MCF 10A (cell line): ENCODE data around the gene H6PD. TPM values are rescaled to one million over a fixed set of nuclear protein-coding genes. Genes with fewer than 3 reads are reported as not detected.

ENCODE experiments used
- BruUV-seq: library from RNA; stranded (reverse); fragments of 400-500 nt; replicated peaks from 2 replicates; lab custom pipeline; 2021; lab: Mats Ljungman, UMichigan
- CTCF ChIA-PET: fragments of 300-600 bp; sonication (Branson Sonifier 250); formaldehyde crosslinking; extraction: SDS; loops from one replicate; lab custom pipeline; 2021; ENCODE audit warnings: antibody characterized with exemption, inconsistent platforms; lab: Yijun Ruan, JAX
- POLR2A ChIA-PET: fragments of 300-600, 350-650 bp; sonication (Branson Sonifier 250); formaldehyde crosslinking; extraction: SDS; loops from one replicate; lab custom pipeline; 2020; ENCODE audit warnings: antibody characterized with exemption, inconsistent platforms; lab: Yijun Ruan, JAX
- DNase-seq: peaks from one replicate; pipeline ENCODE4 v3.0.0-alpha.2; 2018; ENCODE audit not compliant: unreplicated experiment
- H3K27ac Mint-ChIP-seq: one replicate; pipeline ENCODE4 v1.8.0; 2022; ENCODE audit warnings: mild to moderate bottlenecking, low read depth, mixed read lengths; ENCODE audit not compliant: unreplicated experiment
- H3K27me3 Mint-ChIP-seq: one replicate; pipeline ENCODE4 v1.8.0; 2022; ENCODE audit warnings: mixed read lengths; ENCODE audit not compliant: insufficient read depth, unreplicated experiment
- H3K36me3 Mint-ChIP-seq: one replicate; pipeline ENCODE4 v1.8.0; 2022; ENCODE audit warnings: mild to moderate bottlenecking, moderate library complexity, mixed read lengths; ENCODE audit not compliant: insufficient read depth, unreplicated experiment
- H3K4me1 Mint-ChIP-seq: one replicate; pipeline ENCODE4 v1.8.0; 2022; ENCODE audit warnings: mixed read lengths; ENCODE audit not compliant: insufficient read depth, unreplicated experiment
- H3K4me3 Mint-ChIP-seq: one replicate; pipeline ENCODE4 v1.8.0; 2022; ENCODE audit warnings: mild to moderate bottlenecking, moderate library complexity, mixed read lengths; ENCODE audit not compliant: unreplicated experiment
- H3K9me3 Mint-ChIP-seq: one replicate; pipeline ENCODE4 v1.8.0; 2022; ENCODE audit warnings: mixed read lengths; ENCODE audit not compliant: unreplicated experiment
- CTCF ChIP-seq: fragments of 200-600 bp; IDR thresholded peaks from one replicate; pipeline ENCODE4 v1.8.0; 2022; ENCODE audit warnings: antibody characterized with exemption, mild to moderate bottlenecking; ENCODE audit not compliant: unreplicated experiment
- intact Hi-C: fragments of 100-400 bp; cut with micrococcal nuclease; formaldehyde crosslinking; loops from 2 replicates; pipeline ENCODE4 v1.14.1; 2022
- total RNA-seq: library from RNA; stranded (reverse); gene quantifications from 2 replicates; pipeline ENCODE4 v1.2.3, GENCODE V29; 2022

Gene H6PD
- total RNA-seq, 1 experiment from 2014 or later = 23.6 TPM

GRCh38 chr1:9262096-9262986 lies 27.8 kb downstream of the H6PD start:
- Mint-ChIP-seq H3K9me3 (peaks cover 8% of the 10 kb centered on the region), H3K27me3 (no peaks in the 10 kb centered on the region), H3K4me1 (no peaks in the 10 kb centered on the region), H3K36me3 (peaks cover 20% of the 10 kb centered on the region), H3K27ac (no peak overlapping the region), H3K4me3 (no peak overlapping the region)
- no TSS peak for BruUV-seq
- TF ChIP-seq CTCF = no peak
- ChIA-PET POLR2A (interaction anchor here (1.3 kb wide), 1 partner anchor 10 kb away, joined by 3 read pairs; no protein-coding TSS in a partner anchor), CTCF (interaction anchor here (0.6 to 1.1 kb wide), 2 partner anchors 116 to 226 kb away, joined by 3 read pairs; no protein-coding TSS in a partner anchor)
- no peak for DNase-seq
- intact Hi-C loops = no loop called here

GRCh38 chr1:9263276-9263855 lies 28.8 kb downstream of the H6PD start:
- peaks cover 20% of the 10 kb centered on the region for H3K36me3 Mint-ChIP-seq
- no peaks in the 10 kb centered on the region for H3K4me1 Mint-ChIP-seq

GRCh38 chr1:9263984-9264872 lies 29.7 kb downstream of the H6PD start:
- intact Hi-C loops = no loop called here
- POLR2A ChIA-PET = no interaction called here
- TF ChIP-seq CTCF = no peak
- Mint-ChIP-seq H3K9me3 (no peaks in the 10 kb centered on the region), H3K27me3 (no peaks in the 10 kb centered on the region), H3K27ac (no peak overlapping the region), H3K4me1 (no peaks in the 10 kb centered on the region), H3K4me3 (no peak overlapping the region), H3K36me3 (peaks cover 20% of the 10 kb centered on the region)
- no TSS peak for BruUV-seq
- no peak for DNase-seq
- CTCF ChIA-PET = interaction anchor here (0.7 to 1.1 kb wide), 4 partner anchors 25 to 1167 kb away, joined by 3 to 4 read pairs (median 3); no protein-coding TSS in a partner anchor

More at GRCh38 chr1:9263276-9263855, 28.8 kb downstream of the H6PD start:
- no TSS peak for BruUV-seq
- no peaks in the 10 kb centered on the region for H3K27me3 Mint-ChIP-seq
- no peak overlapping the region for H3K27ac Mint-ChIP-seq
- ChIA-PET POLR2A (no interaction called here), CTCF (interaction anchor here (0.7 kb wide), 2 partner anchors 26 to 312 kb away, joined by 3 to 4 read pairs; no protein-coding TSS in a partner anchor)
- intact Hi-C loops = no loop called here
- peaks cover 7% of the 10 kb centered on the region for H3K9me3 Mint-ChIP-seq
- no peak for DNase-seq
- H3K4me3 Mint-ChIP-seq = no peak overlapping the region
- no peak for TF ChIP-seq CTCF
